ENCODE data around the gene KIF23.
"Not testable (repeated sequence)": the region's sequence is repeated elsewhere in the genome, so short reads cannot be mapped to it uniquely, and the experiment has no call there.

Gene KIF23

DNA sequence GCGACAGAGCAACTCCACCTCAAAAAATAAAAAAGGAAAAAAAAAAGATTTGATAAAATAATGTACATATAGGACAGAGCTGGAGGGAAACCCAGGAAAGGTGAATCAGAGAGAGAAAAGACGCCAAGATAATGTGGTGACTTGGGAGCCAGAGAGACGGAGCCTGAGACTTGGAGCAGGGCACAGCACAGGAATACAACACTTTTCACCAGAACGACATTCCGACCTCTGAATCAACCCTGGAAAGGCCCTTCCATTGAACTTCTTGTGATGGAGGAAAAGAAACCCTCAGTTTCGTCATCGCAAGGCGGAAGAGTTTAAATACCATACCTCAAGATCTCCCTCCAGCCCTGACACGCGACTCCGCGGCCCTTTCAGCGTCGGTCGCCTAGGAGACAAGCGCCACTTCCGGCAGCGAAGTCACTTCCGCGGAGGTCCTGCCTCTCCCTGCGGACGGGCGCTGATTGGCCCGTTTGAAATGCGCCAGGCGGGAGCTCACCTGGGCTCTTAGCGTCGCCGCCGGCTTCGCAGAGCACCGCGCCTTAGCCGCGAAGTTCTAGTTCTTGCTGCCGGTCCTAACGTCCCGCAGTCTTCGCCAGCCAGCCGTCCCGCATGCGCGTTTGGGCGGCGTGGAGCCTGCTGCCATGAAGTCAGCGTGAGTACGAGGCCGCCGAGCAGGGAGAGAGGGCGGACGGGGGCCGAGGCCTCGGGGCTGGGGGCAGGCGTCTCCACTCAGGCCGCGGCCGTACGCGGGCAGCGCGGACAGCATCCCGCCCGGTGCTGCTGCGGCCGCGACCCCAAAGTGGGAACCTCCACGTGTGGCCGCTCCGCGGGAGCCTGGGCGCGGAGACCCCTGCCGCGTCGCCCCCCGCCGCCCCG is at the start of gene KIF23:
Gene KIF23 (plus strand): TSS at position 528 of the 879 bp plus-strand sequence. CDS start 117 bp downstream, at position 645.
- peak; percentile 98 for DNase-seq

- DNase-seq = no peak
Measured at GRCh38 chr15:69367236-69367635, 46.9 kb upstream of the KIF23 start.

GRCh38 chr15:69369631-69370030 is 44.5 kb upstream of the KIF23 start:
- no peak for DNase-seq

- DNase-seq = no peak
Measured at GRCh38 chr15:69373406-69373805, 40.7 kb upstream of the KIF23 start.

DNA sequence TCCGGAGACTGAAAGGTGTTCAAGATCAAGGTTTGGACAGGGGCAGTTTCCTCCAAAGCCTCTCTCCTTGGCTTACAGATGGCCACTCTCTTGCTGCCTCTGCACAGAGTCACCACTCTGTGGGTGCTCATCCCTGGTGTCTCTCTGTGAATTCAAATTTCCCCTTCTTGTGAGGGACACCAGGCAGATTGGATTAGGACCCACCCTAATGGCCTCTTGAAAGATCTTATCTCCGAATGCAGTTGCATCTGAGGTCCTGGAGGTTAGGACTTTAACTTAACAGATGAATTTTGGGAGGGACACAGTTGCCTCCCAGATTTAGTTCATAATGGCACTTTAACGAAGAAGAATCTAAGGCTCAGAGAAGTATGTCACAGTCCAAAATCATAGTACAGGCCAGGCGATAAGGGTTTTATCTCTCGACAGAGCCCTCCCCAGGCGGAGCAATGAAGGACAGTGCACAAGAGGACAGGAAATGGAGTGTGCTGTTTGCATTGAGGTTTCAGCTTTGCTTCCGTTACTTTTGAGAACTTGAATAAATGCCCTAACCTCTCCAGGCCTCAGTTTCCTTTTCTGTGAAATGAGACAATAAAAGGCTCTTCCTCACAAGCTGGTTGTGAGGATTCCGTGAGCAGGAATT is 38.9 kb upstream of the KIF23 start:
- DNase-seq = no peak

GRCh38 chr15:69377216-69377970 is 36.8 kb upstream of the KIF23 start:
- peak; percentile 24 for DNase-seq

- no peak for DNase-seq
Measured at GRCh38 chr15:69380100-69380725, 33.9 kb upstream of the KIF23 start.

GRCh38 chr15:69380726-69381105 is 33.4 kb upstream of the KIF23 start:
- no peak for DNase-seq

- not testable (repeated sequence) for DNase-seq
Measured at GRCh38 chr15:69382176-69382575, 32.0 kb upstream of the KIF23 start.

GRCh38 chr15:69384066-69384465 is 30.1 kb upstream of the KIF23 start:
- DNase-seq = not testable (repeated sequence)

GRCh38 chr15:69384626-69385598 is 29.2 kb upstream of the KIF23 start:
- DNase-seq = no peak

GRCh38 chr15:69385831-69386230 is 28.3 kb upstream of the KIF23 start:
- DNase-seq = no peak

GRCh38 chr15:69386284-69386683 is 27.9 kb upstream of the KIF23 start:
- no peak for DNase-seq

GRCh38 chr15:69388260-69388705 is 25.9 kb upstream of the KIF23 start:
- DNase-seq = no peak

- DNase-seq = no peak
Measured at GRCh38 chr15:69389426-69389825, 24.7 kb upstream of the KIF23 start.

DNA sequence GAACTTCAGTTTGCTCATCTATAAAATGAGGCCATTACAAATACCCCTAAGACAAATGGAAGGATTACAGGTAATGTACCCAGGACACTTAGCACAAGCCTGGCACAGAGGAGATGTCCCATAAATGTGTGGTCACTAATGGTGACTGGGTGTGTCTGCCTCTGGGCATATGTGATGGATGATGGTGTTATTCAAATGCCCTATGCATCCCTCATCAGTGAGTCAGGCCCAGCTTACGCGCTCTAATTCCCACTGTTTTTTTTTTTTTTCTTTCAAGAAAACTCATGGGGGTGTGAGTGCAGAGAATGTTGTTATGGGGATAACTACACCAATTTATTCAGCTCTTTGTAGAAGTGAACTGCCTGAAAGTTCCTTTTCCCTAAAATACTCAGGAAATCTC is 23.6 kb upstream of the KIF23 start:
- DNase-seq = no peak

DNA sequence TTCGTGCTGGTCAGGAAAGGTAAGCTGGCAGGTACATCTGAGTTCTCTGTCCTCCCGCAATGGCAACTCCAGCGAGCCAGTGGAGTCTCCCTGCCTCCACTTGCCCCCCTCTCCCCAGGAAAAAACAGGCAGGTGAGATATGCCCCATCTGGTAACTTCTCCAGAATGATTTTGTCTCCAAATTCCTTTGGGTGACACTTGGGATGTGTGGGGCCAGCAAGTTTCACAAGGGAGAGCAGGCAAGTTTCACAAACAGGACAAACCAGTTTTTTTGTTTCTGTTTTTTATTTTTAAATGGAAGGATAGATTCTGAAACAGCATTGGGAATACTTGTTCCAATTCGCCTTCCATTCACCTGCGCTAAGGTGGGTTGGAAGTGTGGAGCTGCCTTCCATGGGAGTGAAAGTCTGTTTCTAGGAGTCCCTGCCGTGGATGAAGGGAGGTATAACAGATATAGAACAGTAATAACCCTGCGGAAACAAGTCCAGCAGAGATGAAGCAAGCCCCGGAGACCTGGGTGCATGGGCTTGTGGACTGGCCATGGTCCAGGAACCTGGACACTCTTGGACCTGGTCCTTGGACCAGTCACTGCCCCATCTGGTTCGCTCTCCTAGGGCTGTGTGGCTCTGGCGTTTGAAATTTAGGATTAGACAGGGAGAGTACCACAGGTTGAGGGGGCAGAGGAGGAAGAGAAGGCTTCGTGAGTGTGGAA is 22.9 kb upstream of the KIF23 start:
- DNase-seq = no peak

GRCh38 chr15:69392352-69392751 is 21.8 kb upstream of the KIF23 start:
- DNase-seq = no peak

GRCh38 chr15:69393831-69394491 is 20.2 kb upstream of the KIF23 start:
- DNase-seq = no peak

DNA sequence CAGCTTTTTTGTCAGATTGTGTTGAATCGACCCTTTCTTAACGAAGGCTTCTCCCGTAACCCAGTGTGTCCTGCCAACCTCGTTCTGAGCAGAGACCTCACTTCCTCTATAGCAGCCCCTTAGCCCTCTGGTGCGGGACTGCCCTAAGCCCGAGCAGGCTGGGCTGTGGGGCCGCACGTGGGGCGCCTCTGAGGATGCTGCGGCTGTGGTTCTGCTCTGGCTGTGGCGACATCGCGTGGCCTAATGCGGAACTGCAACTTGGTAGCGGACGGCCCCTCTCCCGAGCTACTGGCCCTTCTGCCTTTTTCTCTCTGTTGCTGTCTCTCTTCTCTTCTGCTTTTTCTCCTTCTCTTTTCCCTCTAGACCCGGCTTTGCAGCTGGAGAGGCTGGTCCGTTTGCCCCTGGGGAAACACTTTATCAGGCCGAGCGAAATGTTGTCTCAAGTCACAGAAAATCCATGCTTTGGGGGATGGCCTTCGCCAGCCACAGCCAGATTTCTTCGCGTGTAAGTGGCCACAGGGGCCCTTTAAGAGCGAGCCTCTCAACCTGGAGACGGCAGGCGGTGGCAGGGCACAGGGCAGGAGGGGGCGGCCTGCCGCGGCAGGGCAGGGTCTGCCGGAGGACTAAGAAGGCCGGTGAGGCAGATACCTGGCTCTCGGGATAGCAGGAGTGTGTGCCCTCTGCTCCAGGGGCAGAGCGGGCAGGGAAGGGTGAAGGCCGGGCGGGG is 19.4 kb upstream of the KIF23 start:
- peak; percentile 94 for DNase-seq
